GM21825 (cell line): ENCODE measurements around the gene LPCAT3.
A peak's percentile ranks its signal among the peaks of the same experiment; 100 is the strongest.

Experiments
- ATAC-seq: cut with Tn5 transposase; IDR thresholded peaks from one replicate; pipeline ENCODE4 v1.9.1; 2021; ENCODE audit warnings: mild to moderate bottlenecking, moderate library complexity; ENCODE audit not compliant: unreplicated experiment

The LPCAT3 gene

DNA sequence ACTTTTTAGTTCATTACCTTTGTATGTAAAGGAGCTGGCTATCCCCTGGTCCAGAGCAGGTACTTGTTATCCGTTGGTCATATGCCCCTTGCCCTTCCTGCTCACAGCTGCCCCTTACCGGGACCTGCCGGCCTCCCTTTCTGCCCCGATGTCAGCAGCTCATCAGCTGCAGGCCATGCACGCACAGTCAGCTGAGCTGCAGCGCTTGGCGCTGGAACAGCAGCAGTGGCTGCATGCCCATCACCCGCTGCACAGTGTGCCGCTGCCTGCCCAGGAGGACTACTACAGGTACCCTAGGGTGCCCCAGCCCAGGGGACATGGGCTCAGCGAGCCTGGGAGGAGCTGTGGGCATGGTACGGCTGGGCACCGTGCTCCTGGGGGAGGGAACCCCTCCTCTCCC, 77.0 kb downstream of the LPCAT3 start:
- ATAC-seq: no peak

DNA sequence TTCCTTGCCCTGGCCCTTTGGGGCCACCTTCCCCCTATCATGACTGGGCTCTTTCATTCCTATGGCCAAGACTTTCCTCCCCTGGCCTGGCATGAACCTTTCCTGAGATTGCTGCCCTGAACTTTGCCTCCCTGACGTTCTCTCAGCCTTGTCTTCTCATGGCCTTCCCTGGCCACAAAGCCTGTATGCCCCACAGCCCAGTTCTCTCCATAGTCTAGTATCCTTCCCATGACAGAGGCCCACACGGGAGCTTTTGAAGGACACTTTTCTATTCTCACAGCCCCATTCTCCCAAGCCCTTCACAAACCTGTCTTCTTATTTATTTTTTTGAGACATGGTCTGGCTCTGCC, 79.1 kb downstream of the LPCAT3 start:
- ATAC-seq: no peak

DNA sequence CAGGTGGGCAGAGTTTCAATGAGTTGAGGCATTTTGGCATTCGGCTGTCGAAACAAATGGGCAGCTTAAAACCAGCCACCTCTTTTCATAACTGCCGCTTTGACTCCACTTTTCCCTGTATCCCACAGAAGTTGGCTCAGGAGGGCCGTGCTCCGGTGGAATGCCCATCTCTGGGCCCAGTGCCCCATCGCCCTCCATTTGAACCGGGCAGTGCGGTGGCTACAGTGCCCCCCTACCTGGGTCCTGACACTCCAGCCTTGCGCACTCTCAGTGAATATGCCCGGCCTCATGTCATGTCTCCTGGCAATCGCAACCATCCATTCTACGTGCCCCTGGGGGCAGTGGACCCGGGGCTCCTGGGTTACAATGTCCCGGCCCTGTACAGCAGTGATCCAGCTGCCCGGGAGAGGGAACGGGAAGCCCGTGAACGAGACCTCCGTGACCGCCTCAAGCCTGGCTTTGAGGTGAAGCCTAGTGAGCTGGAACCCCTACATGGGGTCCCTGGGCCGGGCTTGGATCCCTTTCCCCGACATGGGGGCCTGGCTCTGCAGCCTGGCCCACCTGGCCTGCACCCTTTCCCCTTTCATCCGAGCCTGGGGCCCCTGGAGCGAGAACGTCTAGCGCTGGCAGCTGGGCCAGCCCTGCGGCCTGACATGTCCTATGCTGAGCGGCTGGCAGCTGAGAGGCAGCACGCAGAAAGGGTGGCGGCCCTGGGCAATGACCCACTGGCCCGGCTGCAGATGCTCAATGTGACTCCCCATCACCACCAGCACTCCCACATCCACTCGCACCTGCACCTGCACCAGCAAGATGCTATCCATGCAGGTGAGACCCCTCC, 79.7 kb downstream of the LPCAT3 start:
- ATAC-seq: no peak

DNA sequence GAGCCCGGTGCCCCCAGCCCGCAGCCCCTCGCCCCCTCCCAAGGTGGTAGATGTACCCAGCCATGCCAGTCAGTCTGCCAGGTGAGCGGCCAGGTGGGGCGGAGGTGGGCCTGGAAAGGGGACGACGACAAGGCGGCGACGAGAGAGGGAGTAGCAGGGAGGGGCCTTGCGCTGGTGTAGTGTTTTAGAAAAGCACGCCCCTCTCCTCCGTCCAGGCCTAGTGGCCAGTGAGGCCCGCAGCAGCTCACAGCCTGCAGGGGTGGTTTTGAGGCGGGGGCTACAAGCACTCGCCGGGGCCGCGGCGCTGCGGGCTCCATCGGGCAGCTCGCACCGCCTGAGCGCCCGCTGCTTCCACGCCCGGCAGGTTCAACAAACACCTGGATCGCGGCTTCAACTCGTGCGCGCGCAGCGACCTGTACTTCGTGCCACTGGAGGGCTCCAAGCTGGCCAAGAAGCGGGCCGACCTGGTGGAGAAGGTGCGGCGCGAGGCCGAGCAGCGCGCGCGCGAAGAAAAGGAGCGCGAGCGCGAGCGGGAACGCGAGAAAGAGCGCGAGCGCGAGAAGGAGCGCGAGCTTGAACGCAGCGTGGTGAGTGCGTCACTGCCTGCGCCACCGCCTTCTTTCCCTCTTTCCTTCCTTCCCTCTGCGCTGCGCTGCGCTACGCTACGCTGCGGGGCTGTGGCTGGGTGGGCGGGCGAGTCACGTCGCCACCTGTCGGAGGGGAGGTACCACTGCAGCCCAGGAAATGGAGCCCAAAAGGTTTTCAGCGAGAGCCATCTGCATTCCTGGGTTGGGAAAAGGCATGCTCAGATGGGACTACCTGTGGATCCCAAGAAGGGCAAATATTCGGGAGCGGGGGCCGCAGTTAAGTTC, 80.6 kb downstream of the LPCAT3 start:
- peak; percentile 84 for ATAC-seq

DNA sequence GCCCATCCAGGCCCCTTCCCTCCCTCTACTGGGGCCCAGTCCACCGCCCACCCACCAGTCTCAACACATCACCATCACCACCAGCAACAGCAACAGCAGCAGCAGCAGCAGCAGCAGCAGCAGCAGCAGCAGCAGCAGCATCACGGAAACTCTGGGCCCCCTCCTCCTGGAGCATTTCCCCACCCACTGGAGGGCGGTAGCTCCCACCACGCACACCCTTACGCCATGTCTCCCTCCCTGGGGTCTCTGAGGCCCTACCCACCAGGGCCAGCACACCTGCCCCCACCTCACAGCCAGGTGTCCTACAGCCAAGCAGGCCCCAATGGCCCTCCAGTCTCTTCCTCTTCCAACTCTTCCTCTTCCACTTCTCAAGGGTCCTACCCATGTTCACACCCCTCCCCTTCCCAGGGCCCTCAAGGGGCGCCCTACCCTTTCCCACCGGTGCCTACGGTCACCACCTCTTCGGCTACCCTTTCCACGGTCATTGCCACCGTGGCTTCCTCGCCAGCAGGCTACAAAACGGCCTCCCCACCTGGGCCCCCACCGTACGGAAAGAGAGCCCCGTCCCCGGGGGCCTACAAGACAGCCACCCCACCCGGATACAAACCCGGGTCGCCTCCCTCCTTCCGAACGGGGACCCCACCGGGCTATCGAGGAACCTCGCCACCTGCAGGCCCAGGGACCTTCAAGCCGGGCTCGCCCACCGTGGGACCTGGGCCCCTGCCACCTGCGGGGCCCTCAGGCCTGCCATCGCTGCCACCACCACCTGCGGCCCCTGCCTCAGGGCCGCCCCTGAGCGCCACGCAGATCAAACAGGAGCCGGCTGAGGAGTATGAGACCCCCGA, 81.4 kb downstream of the LPCAT3 start:
- ATAC-seq: no peak

DNA sequence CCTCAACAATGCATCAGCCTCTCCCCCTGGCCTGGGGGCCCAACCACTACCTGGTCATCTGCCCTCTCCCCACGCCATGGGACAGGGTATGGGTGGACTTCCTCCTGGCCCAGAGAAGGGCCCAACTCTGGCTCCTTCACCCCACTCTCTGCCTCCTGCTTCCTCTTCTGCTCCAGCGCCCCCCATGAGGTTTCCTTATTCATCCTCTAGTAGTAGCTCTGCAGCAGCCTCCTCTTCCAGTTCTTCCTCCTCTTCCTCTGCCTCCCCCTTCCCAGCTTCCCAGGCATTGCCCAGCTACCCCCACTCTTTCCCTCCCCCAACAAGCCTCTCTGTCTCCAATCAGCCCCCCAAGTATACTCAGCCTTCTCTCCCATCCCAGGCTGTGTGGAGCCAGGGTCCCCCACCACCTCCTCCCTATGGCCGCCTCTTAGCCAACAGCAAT, 82.1 kb downstream of the LPCAT3 start:
- ATAC-seq: no peak

DNA sequence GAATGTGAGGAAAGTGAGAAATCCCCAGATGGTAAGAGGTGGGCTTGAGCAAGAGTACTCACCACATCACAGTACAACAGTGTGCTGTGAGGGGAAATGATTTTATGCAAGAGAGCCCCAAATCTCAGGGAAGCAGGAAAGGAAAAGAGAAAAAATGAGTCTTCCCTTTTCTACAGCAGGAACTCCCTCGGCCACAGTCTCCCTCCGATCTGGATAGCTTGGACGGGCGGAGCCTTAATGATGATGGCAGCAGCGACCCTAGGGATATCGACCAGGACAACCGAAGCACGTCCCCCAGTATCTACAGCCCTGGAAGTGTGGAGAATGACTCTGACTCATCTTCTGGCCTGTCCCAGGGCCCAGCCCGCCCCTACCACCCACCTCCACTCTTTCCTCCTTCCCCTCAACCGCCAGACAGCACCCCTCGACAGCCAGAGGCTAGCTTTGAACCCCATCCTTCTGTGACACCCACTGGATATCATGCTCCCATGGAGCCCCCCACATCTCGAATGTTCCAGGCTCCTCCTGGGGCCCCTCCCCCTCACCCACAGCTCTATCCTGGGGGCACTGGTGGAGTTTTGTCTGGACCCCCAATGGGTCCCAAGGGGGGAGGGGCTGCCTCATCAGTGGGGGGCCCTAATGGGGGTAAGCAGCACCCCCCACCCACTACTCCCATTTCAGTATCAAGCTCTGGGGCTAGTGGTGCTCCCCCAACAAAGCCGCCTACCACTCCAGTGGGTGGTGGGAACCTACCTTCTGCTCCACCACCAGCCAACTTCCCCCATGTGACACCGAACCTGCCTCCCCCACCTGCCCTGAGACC, 82.7 kb downstream of the LPCAT3 start:
- no peak for ATAC-seq

DNA sequence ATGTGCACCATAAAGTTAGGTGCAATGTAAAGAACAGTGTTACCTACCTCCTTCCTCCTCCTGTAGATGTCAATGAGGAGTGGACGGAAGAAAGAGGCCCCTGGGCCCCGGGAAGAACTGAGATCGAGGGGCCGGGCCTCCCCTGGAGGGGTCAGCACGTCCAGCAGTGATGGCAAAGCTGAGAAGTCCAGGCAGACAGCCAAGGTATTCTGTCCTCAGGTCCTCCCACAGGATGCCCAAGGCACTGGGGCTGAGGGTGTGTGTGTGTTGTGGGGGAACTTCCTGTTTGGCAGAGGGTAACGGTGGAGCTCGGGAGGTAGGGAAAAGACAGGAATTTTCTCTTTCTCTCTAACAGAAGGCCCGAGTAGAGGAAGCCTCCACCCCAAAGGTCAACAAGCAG, 84.2 kb downstream of the LPCAT3 start:
- ATAC-seq: no peak

DNA sequence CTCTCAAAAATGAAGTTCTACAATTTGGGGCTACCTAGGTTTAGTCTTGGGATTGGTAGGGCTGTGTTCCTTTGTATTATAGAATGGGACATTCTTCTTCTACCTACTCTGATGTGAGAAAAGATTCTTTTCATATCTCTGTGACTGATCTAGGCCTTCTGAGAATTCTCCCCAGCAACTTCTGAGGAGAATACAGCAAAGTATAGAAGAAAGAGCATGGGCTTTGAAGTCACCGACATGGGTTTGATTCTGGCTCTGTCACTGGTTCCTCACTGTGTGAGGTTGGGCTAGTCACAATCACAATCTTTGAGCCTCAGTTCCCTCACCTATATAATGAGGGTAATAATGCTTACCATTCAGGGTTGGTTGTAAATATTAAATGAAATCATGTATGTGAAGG, 85.5 kb downstream of the LPCAT3 start:
- ATAC-seq: no peak

DNA sequence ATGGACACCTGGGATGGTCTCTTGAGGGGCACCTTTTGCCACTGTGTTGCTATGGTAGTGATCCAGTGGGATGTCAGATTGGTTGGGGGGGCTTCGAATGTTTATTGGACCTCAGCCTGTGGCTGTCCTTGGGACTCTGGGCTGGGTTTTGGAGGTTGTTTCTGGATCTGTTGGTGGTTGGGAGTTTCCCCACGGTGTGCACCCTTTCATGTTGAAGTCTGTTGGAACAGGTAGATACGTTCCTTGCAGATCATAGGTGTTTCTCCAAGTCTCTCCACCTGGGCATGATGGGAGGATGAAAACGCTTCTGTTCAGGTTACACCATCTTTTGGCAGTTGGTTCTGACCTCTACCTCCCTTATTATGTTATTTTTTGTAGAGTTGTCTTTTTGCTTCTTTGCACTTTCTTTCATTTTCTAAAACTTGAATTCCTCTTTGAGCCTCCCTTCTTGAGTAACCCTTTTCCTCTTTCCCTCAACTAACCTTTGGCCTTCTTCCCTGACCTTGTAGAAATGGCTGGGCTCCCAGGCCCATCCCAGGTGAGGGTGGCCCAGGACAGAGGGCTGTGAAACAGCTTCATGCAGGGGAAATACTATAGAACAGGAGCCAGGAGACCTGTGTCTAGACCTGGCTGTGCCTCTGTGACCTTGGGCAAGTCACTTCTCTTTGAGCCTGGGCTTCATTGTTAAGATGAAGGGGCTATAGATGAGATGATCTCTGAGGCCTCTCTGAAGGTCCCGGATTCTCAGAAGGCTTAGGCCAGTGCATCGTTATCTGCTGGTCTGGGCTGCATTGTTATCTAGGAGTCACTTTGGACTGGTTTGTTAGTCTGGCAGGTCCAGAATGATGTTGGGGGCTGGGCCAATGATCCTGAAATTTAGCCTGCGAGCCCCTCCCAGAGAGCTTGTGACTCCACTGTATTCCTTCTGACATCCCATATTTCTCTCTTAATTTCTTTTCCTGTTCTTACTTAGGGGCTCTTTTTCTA, 88.5 kb downstream of the LPCAT3 start:
- no peak for ATAC-seq

DNA sequence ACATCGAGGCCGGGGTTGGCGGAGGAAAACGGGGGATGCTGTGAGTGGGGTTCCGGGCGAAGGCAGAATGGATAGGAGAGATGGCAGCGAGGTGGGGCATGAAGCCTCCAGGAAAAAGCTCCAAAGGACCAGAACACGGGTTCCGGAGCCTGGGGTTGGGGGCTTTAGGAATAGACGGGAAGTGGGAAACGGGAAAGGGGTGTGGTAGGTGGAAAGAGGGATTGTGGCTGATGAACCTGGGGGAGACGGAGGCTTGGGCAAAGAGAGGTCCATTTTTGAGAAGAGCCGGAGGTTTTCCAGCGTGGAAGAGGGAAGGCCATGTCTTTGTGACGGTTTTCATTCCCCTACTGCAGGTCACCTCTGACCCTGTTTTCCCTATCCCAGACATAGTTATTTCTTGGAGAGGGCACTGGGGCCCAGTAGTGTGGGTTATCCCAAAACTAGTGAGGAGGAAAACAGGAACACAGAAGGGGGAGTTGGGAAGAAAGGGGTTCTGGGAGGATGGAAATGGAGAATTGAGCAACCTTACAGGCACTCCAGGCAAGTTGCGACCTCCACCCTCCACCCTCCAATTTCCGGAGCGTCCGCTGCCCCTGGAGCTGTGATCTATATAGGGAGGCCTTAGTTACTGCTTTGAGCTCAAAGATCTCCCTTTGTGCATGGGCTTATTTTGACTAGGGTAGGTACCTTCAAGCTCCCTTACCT, 89.4 kb downstream of the LPCAT3 start:
- no peak for ATAC-seq

DNA sequence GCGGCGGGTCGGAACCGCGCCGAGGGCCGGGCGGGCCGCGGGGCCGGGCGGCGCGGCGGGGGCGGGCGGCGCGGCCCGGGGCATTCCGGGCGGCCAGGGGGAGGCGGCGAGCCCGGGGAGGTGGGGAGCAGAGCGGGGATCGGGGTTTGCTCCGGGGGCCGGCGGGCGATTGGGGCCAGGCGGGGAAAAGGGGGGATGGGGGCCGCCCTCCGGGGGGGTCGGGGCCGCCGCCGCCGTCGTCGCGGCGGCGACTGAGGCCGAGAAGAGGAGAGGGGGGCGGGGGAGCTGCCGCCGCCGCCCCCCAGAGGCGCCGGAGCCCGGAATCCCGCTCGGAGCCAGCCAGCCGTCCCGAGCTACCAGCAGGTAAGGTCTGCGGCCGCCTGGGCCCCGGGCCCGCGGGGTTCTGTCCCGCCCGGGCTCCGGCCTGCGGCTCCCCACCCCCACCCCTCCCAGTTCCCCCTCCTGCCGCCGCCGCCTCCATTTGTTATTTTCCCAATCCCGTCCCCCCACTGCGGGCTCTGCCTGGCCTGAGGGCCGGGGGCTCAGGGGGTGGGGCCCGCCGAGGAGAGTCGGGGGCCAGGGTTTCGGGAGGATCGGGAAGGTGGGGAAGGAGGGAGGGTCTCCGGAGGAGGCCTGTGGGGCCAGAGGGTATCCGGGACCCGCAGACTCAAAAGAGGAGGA, 90.1 kb downstream of the LPCAT3 start:
- no peak for ATAC-seq

DNA sequence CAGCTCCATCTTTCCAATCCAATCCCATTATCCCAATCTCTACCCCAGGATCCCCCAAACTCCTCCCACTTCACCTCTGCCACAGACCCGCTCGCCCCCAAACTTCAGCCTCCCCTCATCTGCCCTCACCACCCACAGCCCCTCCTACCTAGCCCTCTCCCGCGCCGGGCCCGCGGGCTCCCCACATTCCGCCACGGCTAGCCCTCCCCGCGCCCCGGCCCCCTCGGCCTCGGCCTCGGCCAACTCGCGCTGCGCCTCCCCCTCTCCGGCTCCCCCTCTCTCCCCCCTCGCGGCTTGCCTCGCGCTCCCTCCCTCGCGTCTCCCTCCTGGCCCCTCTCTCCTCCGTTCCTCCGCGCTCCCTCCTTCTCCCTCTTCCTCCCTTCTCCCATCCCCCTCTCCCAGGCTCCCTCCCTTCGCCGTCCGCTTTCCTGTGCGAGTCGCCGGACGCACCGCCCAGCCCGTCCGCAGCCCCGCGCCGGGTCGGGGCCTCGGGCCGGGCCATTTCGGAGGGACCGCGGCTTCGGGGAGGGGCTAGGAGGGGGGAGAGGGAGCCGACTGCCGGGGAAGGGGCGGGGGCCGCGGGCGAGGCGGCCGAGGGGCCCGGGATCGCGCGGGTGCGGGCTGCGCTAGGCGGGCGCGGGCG, 90.8 kb downstream of the LPCAT3 start, which contains the start of gene ATN1:
Gene ATN1, plus strand, starts transcription at position 581 of the 643 bp plus-strand sequence. CDS start 6,043 bp downstream, outside the sequence.
- ATAC-seq: no peak
